Stimulated activated CD8-positive, alpha-beta memory T cell treated with anti-CD3 and anti-CD28 coated beads, Interleukin-15, amount 100 ng/mL, for 4 hours (primary cell): Measurements from ENCODE around the gene CTSG.
"Not testable (repeated sequence)": the region's sequence is repeated elsewhere in the genome, so short reads cannot be mapped to it uniquely, and the experiment has no call there.

Experiments
- DNase-seq, 2 donors: peaks; one replicate each; pipeline ENCODE4 v3.0.0-alpha.2; 2020; ENCODE audit warnings: low read depth in 2 of 2

Gene CTSG

GRCh38 chr14:24542346-24542936 is 33.6 kb downstream of the CTSG start:
- DNase-seq = no peak

- DNase-seq = no peak
Measured at GRCh38 chr14:24535737-24536136, 40.3 kb downstream of the CTSG start.

DNA sequence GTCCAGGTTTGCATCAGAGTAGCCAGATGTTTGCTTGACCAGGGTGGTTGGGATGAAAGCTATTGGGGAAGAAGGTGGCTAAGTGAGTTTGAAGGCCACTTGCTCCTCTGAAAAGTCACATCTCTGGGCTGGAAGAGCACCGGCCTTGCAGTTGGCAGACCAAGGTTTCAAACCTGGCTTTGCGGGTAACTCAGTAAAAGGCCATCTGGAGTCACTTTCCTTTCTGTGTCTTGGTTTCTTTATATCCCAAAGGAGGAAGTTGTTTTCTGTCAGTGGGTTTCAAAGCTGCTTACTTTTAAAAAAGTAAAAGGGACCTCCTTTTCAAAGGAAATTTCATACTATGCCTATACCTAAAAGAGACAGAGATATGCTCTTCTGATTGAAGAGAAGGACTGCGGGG is 41.8 kb downstream of the CTSG start:
- DNase-seq = no peak

DNA sequence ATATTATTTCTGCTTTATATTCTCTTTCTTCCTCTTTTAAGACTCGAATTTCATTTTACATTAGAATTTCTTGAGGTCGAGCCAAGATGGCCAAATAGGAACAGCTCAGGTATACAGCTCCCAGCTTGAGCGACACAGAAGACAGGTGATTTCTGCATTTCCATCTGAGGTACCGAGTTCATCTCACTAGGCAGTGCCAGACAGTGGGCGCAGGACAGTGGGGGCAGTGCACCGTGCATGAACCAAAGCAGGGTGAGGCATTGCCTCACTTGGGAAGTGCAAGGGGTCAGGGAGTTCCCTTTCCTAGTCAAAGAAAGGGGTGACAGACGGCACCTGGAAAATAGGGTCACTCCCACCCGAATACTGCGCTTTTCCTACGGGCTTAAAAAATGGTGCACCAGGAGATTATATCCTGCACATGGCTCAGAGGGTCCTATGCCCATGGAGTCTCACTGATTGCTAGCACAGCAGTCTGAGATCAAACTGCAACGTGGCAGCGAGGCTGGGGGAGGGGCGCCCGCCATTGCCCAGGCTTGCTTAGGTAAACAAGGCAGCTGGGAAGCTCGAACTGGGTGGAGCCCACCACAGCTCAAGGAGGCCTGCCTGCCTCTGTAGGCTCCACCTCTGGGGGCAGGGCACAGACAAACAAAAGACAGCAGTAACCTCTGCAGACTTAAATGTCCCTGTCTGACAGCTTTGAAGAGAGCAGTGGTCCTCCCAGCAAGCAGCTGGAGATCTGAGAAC is 50.0 kb downstream of the CTSG start:
- DNase-seq = not testable (repeated sequence)
